Activated CD8-positive, alpha-beta memory T cell treated with anti-CD3 and anti-CD28 coated beads for 36 hours (primary cell): Measurements from ENCODE around the gene TRIM72. TPM values are rescaled to one million over a fixed set of nuclear protein-coding genes. Genes with fewer than 3 reads are reported as not detected.
"Not testable (repeated sequence)": the region's sequence is repeated elsewhere in the genome, so short reads cannot be mapped to it uniquely, and the experiment has no call there.

Source experiments
- CTCF ChIA-PET: fragments of 350-600 bp; sonication (Branson Sonifier 250); formaldehyde crosslinking; loops from one replicate; lab custom pipeline; 2021; ENCODE audit warnings: antibody characterized with exemption; lab: Charles Lee
- POLR2A ChIA-PET: fragments of 350-600 bp; sonication (Branson Sonifier 250); formaldehyde crosslinking; loops from one replicate; lab custom pipeline; 2021; ENCODE audit warnings: antibody characterized with exemption; lab: Charles Lee
- total RNA-seq, 2 experiments: library from RNA; stranded (reverse); gene quantifications; one replicate each; pipeline ENCODE4 v1.2.3, GENCODE V29; 2021

The TRIM72 gene
- total RNA-seq, 2 experiments from 2014 or later, result not detected

DNA sequence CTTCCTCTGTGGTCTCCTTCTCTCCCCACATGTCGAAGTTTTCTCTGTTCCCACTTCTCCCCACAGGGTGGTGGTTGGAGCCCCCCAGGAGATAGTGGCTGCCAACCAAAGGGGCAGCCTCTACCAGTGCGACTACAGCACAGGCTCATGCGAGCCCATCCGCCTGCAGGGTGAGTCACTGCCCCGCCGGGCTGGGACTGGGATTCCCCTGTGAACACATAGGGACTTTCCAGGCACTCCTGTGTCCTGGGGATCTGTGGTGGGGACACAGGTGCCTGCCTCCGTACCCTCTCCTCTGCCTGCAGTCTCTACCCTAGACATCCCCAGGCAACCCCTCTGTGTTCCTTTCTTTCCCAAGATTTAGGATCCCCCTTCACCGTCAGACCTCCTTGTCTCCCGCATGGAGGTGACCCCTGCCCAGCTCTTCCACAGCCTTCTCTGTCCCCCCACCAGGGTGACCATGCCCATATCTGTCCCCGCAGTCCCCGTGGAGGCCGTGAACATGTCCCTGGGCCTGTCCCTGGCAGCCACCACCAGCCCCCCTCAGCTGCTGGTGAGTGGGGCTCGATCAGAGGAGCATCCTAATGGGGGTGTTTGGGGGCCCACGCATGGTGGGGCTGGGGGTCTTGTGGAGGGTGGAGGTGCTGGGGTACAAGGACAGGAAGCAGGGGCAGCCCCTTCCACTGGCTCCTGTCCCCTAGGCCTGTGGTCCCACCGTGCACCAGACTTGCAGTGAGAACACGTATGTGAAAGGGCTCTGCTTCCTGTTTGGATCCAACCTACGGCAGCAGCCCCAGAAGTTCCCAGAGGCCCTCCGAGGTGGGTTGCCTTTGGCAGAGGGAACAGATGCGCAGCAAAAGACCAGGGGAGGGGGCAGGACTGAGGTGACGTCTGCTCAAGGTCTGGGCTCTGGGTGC, 51.7 kb downstream of the TRIM72 start:
- ChIA-PET CTCF (interaction anchor here (0.7 kb wide), 1 partner anchor 75 kb away, joined by 3 read pairs; no protein-coding TSS in a partner anchor), POLR2A (no interaction called here)

DNA sequence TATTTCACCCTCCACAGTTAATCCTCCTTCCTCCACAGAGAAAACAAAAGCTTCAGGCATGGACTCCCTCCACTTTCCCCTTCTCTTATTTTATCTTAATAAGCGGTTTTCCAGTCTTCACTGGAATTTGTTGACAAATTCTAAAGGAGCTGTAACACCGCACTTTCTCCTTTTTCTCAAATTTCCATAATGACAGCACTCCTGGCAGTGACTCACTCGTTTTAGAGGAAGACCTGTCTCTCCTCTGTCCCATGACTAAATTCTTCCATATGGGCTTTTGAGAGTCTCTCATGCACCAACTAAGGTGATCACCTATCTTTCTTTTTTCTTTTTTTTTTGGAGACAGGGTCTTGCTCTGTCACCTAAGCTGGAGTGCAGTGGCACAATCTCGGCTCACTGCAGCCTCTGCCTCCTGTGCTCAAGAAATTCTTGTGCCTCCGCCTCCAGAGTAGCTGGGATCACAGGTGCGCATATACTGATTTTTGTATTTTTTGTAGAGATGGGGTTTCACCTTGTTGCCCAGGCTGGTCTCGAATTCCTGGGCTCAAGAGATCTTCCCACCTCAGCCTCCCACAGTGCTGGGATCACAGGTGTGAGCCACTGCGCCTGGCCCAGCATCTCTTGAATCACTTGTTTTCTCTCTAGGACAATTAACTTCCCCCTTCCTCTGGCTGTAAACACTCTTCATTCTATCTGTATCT, 53.6 kb downstream of the TRIM72 start:
- CTCF ChIA-PET, result interaction anchor here (0.7 to 1.7 kb wide), 2 partner anchors 21 to 176 kb away, joined by 3 to 4 read pairs; no protein-coding TSS in a partner anchor
- POLR2A ChIA-PET, result interaction anchor here (0.7 kb wide), 1 partner anchor 309 kb away, joined by 10 read pairs; no protein-coding TSS in a partner anchor

DNA sequence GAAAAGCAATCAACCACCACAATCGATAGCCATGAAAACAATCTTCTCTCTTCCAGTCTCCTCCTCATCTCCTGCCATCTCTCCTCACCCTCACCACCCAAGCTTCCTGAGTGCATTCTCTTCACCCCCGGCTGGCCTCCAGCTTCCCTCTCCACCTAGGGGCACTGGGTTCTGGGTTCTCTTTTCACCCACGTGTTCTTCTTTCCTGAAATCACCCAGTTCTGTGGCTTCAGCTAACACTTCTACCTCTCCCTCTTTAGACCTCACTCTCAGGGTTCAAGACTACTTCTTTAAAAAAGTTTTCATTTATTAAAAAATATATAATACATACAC, 54.1 kb downstream of the TRIM72 start:
- CTCF ChIA-PET, result interaction anchor here (1.7 kb wide), 1 partner anchor 176 kb away, joined by 3 read pairs; no protein-coding TSS in a partner anchor
- POLR2A ChIA-PET, result no interaction called here

DNA sequence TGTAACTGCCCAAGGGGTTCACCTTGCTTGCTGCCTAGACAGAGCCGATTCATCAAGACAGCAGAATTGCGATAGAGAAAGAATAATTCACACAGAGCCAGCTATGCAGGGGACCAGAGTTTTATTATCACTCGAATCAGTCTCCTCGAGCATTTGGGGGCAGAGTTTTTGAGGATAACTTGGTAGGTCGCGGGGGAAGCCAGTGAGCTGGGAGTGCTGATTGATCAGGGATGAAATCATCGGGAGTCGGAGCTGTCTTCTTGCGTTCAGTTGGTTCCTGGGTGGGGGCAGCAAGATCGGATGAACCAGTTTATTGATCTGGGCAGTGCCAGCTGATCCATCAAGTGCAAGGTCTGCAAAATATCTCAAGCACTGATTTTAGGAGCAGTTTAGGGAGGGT, 55.0 kb downstream of the TRIM72 start:
- ChIA-PET CTCF (no interaction called here), POLR2A (no interaction called here)

DNA sequence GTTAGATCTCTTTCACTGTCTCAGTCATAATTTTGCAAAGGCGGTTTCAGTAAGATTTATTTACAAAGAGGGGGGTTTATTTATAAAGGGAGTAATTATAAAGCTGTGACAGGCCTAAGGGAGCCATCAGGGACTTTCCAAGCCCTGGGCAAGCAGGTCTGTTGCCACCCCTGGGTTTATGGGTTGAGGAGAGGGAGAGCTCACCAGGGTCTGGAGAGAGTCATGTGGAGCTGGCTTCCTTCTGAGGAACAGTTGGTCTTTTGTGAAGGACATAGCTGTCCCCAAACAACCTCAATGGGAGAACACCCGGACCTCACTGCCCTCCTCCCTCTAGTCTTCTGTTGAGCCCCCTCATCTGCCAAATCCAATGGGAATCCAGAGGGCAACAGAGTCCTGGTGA, 55.6 kb downstream of the TRIM72 start:
- CTCF ChIA-PET, result no interaction called here
- POLR2A ChIA-PET, result no interaction called here

DNA sequence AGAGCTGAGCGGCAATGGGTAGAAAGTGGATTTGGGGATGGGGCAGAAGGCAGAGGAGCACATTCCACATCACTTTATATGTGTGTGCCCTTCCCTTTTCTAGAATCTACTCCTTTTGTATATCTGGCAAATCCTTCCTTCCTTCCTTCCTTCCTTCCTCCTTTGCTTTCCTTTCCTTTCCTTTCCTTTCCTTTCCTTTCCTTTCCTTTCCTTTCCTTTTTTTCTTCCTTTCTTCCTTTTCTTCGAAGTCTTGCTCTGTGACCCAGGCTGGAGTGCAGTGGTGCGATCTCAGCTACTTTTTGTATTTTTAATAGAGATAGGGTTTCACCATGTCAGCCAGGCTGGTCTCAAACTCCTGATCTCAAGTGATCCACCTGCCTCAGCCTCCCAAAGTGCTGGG, 56.1 kb downstream of the TRIM72 start:
- CTCF ChIA-PET, POLR2A ChIA-PET: not testable (repeated sequence)

DNA sequence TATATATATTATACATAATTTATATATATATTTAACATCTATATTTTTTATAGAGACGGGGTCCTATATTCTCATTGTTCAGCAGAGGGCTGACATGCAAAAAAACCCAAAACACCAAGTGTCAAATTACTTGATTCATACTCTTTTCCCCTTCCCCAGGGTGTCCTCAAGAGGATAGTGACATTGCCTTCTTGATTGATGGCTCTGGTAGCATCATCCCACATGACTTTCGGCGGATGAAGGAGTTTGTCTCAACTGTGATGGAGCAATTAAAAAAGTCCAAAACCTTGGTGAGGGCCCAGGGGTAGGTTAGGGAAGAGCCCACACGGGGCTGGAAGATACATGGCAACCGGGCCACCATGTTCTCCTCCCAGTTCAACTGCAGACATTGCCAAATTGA, 56.9 kb downstream of the TRIM72 start:
- POLR2A ChIA-PET, result no interaction called here
- CTCF ChIA-PET, result no interaction called here

DNA sequence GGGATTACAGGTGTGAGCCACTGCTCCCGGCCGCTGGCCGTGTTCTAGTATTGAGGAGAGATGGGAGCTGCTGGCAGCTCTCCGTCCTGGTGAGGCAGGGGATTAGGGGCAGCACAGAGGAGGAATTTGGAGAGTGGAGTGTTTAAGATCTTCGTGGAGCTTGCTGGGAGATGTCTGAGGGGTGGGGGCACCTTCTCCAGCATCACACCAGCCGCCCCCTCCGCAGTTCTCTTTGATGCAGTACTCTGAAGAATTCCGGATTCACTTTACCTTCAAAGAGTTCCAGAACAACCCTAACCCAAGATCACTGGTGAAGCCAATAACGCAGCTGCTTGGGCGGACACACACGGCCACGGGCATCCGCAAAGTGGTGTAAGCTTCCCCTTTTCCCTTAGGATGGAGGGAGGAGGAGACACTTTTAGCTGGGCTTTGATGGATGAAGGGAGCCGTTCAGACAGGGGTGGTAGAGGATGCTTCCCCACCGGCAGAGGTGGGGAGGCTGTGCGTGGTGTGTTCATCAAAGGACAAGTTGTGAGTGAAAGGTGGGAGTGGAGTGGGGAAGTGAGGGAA, 57.8 kb downstream of the TRIM72 start:
- ChIA-PET CTCF (no interaction called here), POLR2A (interaction anchor here (0.6 kb wide), 1 partner anchor 147 kb away, joined by 3 read pairs; no protein-coding TSS in a partner anchor)

DNA sequence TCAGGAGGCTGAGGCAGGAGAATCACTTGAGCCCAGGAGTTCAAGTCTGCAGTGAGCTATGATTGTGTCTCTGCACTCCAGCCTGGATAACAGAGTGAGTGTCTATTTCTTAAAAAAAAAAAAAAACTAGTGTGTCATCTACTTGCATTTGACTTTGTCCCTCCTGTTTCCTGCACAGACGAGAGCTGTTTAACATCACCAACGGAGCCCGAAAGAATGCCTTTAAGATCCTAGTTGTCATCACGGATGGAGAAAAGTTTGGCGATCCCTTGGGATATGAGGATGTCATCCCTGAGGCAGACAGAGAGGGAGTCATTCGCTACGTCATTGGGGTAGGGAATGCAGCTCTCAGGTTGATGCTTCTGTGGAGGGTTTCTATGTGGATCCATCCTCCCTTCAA, 59.3 kb downstream of the TRIM72 start:
- POLR2A ChIA-PET, result no interaction called here
- CTCF ChIA-PET, result no interaction called here

DNA sequence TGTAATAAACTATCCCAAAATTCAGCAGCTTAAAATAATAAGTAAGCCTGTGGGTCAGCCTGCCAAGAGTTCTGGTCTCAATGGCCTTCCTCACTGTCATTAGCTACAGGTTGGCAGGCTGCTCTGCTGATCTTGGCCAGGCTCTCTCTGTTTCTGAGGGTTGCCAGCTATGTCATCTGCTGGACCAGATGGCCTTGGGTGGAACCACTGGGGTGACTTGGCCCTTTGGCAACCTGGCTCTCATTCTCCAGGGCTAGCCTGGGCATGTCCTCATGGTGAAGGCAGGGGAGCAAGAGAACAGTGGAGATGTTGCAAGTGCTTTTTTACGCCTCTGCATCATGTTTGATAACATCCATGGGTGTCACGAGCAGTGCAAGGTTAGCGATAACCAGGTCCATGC, 59.8 kb downstream of the TRIM72 start:
- CTCF ChIA-PET, result no interaction called here
- POLR2A ChIA-PET, result no interaction called here

DNA sequence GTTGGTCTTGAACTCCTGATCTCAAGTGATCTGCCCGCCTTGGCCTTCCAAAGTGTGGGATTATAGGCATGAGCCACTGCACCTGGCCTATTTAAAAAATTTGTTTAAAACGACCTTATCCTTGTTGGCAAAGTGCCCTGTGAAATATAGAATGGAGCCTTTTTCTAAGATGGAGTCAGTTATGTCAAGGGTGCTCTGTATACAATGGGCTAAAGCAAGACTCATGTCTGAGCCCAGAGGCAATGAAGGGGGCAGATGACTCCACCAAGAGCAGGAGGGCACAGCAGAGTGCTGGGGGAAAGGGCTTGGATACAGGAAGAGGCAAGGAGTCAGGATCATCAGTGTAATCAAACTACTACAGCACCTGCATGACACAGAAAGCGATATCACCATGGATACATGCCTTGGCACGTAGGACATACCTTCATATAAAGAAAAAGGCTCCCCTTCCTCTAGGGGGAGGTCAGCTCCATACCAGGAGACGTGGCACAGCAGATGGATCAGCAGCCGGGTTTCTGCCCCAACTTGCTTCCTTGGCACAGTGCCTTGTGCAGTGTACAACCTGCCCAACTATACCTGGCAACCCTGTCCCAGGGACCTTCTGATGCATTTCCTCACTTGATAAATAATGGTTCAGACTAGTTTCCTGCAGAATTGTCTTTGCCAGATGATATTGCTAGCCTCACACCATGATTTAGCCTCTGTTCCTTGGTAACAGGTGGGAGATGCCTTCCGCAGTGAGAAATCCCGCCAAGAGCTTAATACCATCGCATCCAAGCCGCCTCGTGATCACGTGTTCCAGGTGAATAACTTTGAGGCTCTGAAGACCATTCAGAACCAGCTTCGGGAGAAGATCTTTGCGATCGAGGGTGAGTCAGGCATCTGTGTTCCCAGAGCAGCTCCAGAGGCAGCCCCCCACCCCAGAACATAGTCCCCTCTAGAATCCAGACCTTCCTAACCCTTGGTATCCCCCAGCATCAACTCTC, 61.2 kb downstream of the TRIM72 start:
- ChIA-PET POLR2A (no interaction called here), CTCF (interaction anchor here (0.5 kb wide), 1 partner anchor 17 kb away, joined by 3 read pairs; no protein-coding TSS in a partner anchor)

DNA sequence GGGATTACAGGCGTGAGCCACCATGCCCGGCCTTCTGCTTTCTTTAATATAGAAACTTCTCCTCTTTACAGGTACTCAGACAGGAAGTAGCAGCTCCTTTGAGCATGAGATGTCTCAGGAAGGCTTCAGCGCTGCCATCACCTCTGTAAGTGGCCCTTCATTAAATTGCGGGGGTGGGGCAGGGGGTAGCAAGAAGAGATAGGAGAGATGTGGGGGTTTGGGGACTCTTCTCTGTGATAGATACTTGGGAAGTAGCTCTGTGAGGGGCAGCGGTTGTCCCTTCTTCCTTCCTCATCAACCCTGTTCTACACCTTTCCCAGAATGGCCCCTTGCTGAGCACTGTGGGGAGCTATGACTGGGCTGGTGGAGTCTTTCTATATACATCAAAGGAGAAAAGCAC, 62.7 kb downstream of the TRIM72 start:
- POLR2A ChIA-PET, result no interaction called here
- CTCF ChIA-PET, result interaction anchor here (0.6 kb wide), 1 partner anchor 472 kb away, joined by 3 read pairs; no protein-coding TSS in a partner anchor

DNA sequence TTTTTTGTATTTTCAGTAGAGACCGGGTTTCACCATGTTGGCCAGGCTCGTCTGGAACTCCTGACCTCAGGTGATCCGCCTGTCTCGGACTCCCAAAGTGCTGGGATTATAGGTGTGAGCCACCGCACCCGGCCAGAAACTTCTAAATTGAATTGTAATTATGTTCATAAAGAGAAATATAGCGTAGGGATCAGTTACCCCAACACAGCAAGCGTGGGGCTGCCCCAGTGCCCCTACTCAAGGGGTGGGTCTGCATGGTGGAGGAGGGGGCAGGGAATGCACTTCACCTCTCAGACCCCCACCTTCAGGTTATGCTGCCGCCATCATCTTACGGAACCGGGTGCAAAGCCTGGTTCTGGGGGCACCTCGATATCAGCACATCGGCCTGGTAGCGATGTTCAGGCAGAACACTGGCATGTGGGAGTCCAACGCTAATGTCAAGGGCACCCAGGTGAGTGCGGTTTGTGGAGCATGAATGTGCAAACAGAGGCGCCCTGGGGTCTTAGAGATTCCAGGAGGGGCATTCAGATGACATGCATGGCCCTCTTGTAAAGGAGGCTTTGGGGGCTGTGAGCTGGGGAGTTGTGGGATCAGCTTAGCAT, 63.8 kb downstream of the TRIM72 start:
- ChIA-PET POLR2A (no interaction called here), CTCF (no interaction called here)

DNA sequence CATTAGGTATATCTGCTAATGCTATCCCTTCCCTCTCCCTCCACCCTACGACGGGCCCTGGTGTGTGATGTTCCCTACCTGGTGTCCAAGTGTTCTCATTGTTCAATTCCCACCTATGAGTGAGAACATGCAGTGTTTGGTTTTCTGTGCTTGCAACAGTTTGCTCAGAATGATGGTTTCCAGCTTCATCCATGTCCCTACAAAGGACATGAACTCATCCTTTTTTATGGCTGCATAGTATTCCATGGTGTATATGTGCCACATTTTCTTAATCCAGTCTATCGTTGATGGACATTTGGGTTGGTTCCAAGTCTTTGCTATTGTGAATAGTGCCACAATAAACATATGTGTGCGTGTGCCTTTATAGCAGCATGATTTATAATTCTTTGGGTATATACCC, 64.9 kb downstream of the TRIM72 start:
- POLR2A ChIA-PET, CTCF ChIA-PET: not testable (repeated sequence)

Other genes with a start within 250 kb of the TRIM72 start
- 1 to 10 TPM; 1.8 to 1.9 TPM for gene HSD3B7, start 228.9 kb upstream of the TRIM72 start, total RNA-seq
- under 1 TPM; 0.15 to 0.34 TPM for gene STX1B, start 203.5 kb upstream of the TRIM72 start, total RNA-seq
- 10 to 100 TPM; 40.0 to 41.2 TPM for gene STX4, start 180.6 kb upstream of the TRIM72 start, total RNA-seq
- gene ZNF668, start 139.9 kb upstream of the TRIM72 start, total RNA-seq, result 10 to 100 TPM; 16.8 to 17.2 TPM
- 10 to 100 TPM; 19.8 to 20.3 TPM for gene ZNF646, start 139.7 kb upstream of the TRIM72 start, total RNA-seq
- gene PRSS53, start 125.2 kb upstream of the TRIM72 start, total RNA-seq, result 1 to 10 TPM; 3.5 to 3.8 TPM
- gene VKORC1, start 119.3 kb upstream of the TRIM72 start, total RNA-seq, result 10 to 100 TPM; 72.7 to 81.6 TPM
- 10 to 100 TPM; 49.5 to 49.7 TPM for gene BCKDK, start 105.7 kb upstream of the TRIM72 start, total RNA-seq
- gene KAT8, start 96.5 kb upstream of the TRIM72 start, total RNA-seq, result 10 to 100 TPM; 53.1 to 54.8 TPM
- not detected for gene PRSS8, start 78.4 kb upstream of the TRIM72 start, total RNA-seq
- under 1 TPM; 0.23 to 0.31 TPM for gene PRSS36, start 64.1 kb upstream of the TRIM72 start, total RNA-seq
- gene FUS, start 34.0 kb upstream of the TRIM72 start, total RNA-seq, result 100 to 1,000 TPM; 678 to 692 TPM
- gene PYCARD, start 11.4 kb upstream of the TRIM72 start, total RNA-seq, result 1 to 10 TPM; 5.2 to 6.9 TPM
- not detected for gene PYDC1, start 3.0 kb downstream of the TRIM72 start, total RNA-seq
- gene ITGAM, start 45.9 kb downstream of the TRIM72 start, total RNA-seq, result under 1 TPM; 0.84 to 0.89 TPM
- 1 to 10 TPM; 4.3 to 5.3 TPM for gene ITGAX, start 141.1 kb downstream of the TRIM72 start, total RNA-seq
- not detected for gene ITGAD, start 179.2 kb downstream of the TRIM72 start, total RNA-seq
- not detected for gene COX6A2, start 214.2 kb downstream of the TRIM72 start, total RNA-seq
- under 1 TPM; 0.10 to 0.11 TPM for gene ZNF843, start 228.7 kb downstream of the TRIM72 start, total RNA-seq
- gene ARMC5, start 245.4 kb downstream of the TRIM72 start, total RNA-seq, result 10 to 100 TPM; 11.8 to 12.3 TPM